GM19468 (cell line): Measurements from ENCODE around the gene ALDOA.
"Not testable (repeated sequence)": the region's sequence is repeated elsewhere in the genome, so short reads cannot be mapped to it uniquely, and the experiment has no call there.

Experiments used
- ATAC-seq: cut with Tn5 transposase; IDR thresholded peaks from one replicate; pipeline ENCODE4 v1.9.1; 2021; ENCODE audit warnings: mild to moderate bottlenecking, moderate library complexity, moderate number of reproducible peaks; ENCODE audit not compliant: unreplicated experiment; ENCODE audit errors: extremely low read depth

The ALDOA gene

GRCh38 chr16:30065102-30065942 lies at the start of gene ALDOA:
TSS of gene ALDOA (plus strand) at chr16:30065760. CDS start at chr16:30066898, 1,138 bp downstream.
- peak; percentile 72 for ATAC-seq

GRCh38 chr16:30016555-30017276 lies 48.8 kb upstream of the ALDOA start:
- no peak for ATAC-seq

GRCh38 chr16:30017277-30017656 lies 48.3 kb upstream of the ALDOA start:
- no peak for ATAC-seq

GRCh38 chr16:30017937-30018336 lies 47.6 kb upstream of the ALDOA start:
- ATAC-seq = not testable (repeated sequence)

- ATAC-seq = no peak
These were observed 46.8 kb upstream of the ALDOA start for GRCh38 chr16:30018731-30019158.

GRCh38 chr16:30022887-30023286 lies 42.7 kb upstream of the ALDOA start, which contains the start of gene C16orf92:
TSS of gene C16orf92 (plus strand) at chr16:30023198. CDS start at chr16:30023341, 143 bp downstream.
- ATAC-seq = no peak

- no peak for ATAC-seq
These were observed 42.0 kb upstream of the ALDOA start for GRCh38 chr16:30023586-30023985.

GRCh38 chr16:30024451-30024850 lies 41.1 kb upstream of the ALDOA start:
- ATAC-seq = no peak

GRCh38 chr16:30025156-30025555 lies 40.4 kb upstream of the ALDOA start:
- ATAC-seq = no peak

GRCh38 chr16:30025574-30025973 lies 40.0 kb upstream of the ALDOA start:
- ATAC-seq = no peak

- ATAC-seq = no peak
These were observed 39.1 kb upstream of the ALDOA start for GRCh38 chr16:30026449-30026848.

- no peak for ATAC-seq
These were observed 37.7 kb upstream of the ALDOA start for GRCh38 chr16:30027588-30028437.

- no peak for ATAC-seq
These were observed 37.0 kb upstream of the ALDOA start for GRCh38 chr16:30028438-30029076.

GRCh38 chr16:30030011-30030685 lies 35.4 kb upstream of the ALDOA start:
- ATAC-seq = no peak

GRCh38 chr16:30030841-30031413 lies 34.6 kb upstream of the ALDOA start, which contains the start of gene TLCD3B:
TSS of gene TLCD3B (minus strand) at chr16:30031271. CDS start at chr16:30030527, 744 bp downstream.
- no peak for ATAC-seq

GRCh38 chr16:30031477-30031918 lies 34.1 kb upstream of the ALDOA start:
- ATAC-seq = no peak

- no peak for ATAC-seq
These were observed 33.3 kb upstream of the ALDOA start for GRCh38 chr16:30032083-30032819.

GRCh38 chr16:30033270-30033669 lies 32.3 kb upstream of the ALDOA start:
- no peak for ATAC-seq
